NCI-H345 treated with DMSO at 0.1 percent for 48 hours (cell line): ENCODE data around the gene RRAGC.

ENCODE experiments used
- DNase-seq: peaks from one replicate; lab custom pipeline; 2025; ENCODE audit not compliant: unreplicated experiment; lab: John Stamatoyannopoulos, UW

Gene RRAGC

GRCh38 chr1:38859561-38860453 lies at the start of gene RRAGC:
Gene RRAGC, minus strand, starts transcription at chr1:38859772. Its CDS starts 126 bp downstream, at chr1:38859646.
- DNase-seq: peak; percentile 89

GRCh38 chr1:38908821-38909220 lies 49.2 kb upstream of the RRAGC start:
- DNase-seq: no peak

GRCh38 chr1:38905985-38906384 lies 46.4 kb upstream of the RRAGC start:
- no peak for DNase-seq

- no peak for DNase-seq
Measured at GRCh38 chr1:38899560-38899959, 40.0 kb upstream of the RRAGC start.

GRCh38 chr1:38898653-38899230 lies 39.2 kb upstream of the RRAGC start:
- no peak for DNase-seq

- DNase-seq: no peak
Measured at GRCh38 chr1:38896169-38896568, 36.6 kb upstream of the RRAGC start.

- no peak for DNase-seq
Measured at GRCh38 chr1:38892976-38893375, 33.4 kb upstream of the RRAGC start.

GRCh38 chr1:38891753-38892152 lies 32.2 kb upstream of the RRAGC start:
- DNase-seq: no peak

GRCh38 chr1:38889589-38889988 lies 30.0 kb upstream of the RRAGC start:
- no peak for DNase-seq

GRCh38 chr1:38888423-38889333 lies 29.1 kb upstream of the RRAGC start:
- no peak for DNase-seq

- DNase-seq: no peak
Measured at GRCh38 chr1:38885092-38885491, 25.5 kb upstream of the RRAGC start.

GRCh38 chr1:38881487-38881886 lies 21.9 kb upstream of the RRAGC start, which contains the start of gene GJA9:
Gene GJA9, minus strand, starts transcription at chr1:38881587. Its CDS starts 5,489 bp downstream, at chr1:38876098.
- DNase-seq: no peak

GRCh38 chr1:38875811-38876210 lies 16.2 kb upstream of the RRAGC start:
- DNase-seq: no peak

- peak; percentile 91 for DNase-seq
Measured at GRCh38 chr1:38873027-38873969, 13.7 kb upstream of the RRAGC start, which contains the start of gene MYCBP. Gene MYCBP, minus strand, starts transcription at chr1:38873348. Its CDS starts 43 bp downstream, at chr1:38873305.

- DNase-seq: no peak
Measured at GRCh38 chr1:38872401-38873026, 12.9 kb upstream of the RRAGC start.

GRCh38 chr1:38870996-38871395 lies 11.4 kb upstream of the RRAGC start:
- DNase-seq: no peak

- no peak for DNase-seq
Measured at GRCh38 chr1:38867208-38867607, 7.6 kb upstream of the RRAGC start.

GRCh38 chr1:38865112-38865715 lies 5.6 kb upstream of the RRAGC start:
- DNase-seq: no peak

GRCh38 chr1:38860454-38860795 lies 853 bp upstream of the RRAGC start:
- no peak for DNase-seq
